GM12864 (cell line): Measurements from ENCODE around the gene ATP6AP2.
"Not testable (repeated sequence)": the region's sequence is repeated elsewhere in the genome, so short reads cannot be mapped to it uniquely, and the experiment has no call there.

Experiments
- DNase-seq: peaks from one replicate; pipeline ENCODE4 v3.0.0-alpha.2; 2011; ENCODE audit warnings: low read depth
- H3K4me3 ChIP-seq: 2 replicates; pipeline ENCODE4 v1.5.1; 2011; ENCODE audit warnings: mild to moderate bottlenecking, low read depth, low read length, control low read depth
- CTCF ChIP-seq: IDR thresholded peaks from 2 replicates; pipeline ENCODE4 v1.5.1; 2011; ENCODE audit warnings: low read depth, mild to moderate bottlenecking, moderate library complexity, low read length, control low read depth, inconsistent platforms; ENCODE audit errors: missing control alignments

Gene ATP6AP2

GRCh38 chrX:40576291-40576690 is 4.5 kb upstream of the ATP6AP2 start:
- H3K4me3 ChIP-seq, result no peak overlapping the region
- TF ChIP-seq CTCF, result no peak
- no peak for DNase-seq

GRCh38 chrX:40578039-40578695 is 2.6 kb upstream of the ATP6AP2 start:
- no peak for DNase-seq
- no peak for TF ChIP-seq CTCF
- no peak overlapping the region for H3K4me3 ChIP-seq

- TF ChIP-seq CTCF, result no peak
- H3K4me3 ChIP-seq, result no peak overlapping the region
- no peak for DNase-seq
Observed at GRCh38 chrX:40579141-40579540, 1.6 kb upstream of the ATP6AP2 start.

- peak overlapping the region; percentile 69 for H3K4me3 ChIP-seq
- TF ChIP-seq CTCF, result no peak
- no peak for DNase-seq
Observed at GRCh38 chrX:40579900-40580536, 752 bp upstream of the ATP6AP2 start.

- H3K4me3 ChIP-seq, result peak overlapping the region; percentile 75
- TF ChIP-seq CTCF, result no peak
- no peak for DNase-seq
Observed at GRCh38 chrX:40581336-40581920, 658 bp downstream of the ATP6AP2 start.

- not testable (repeated sequence) for DNase-seq
- H3K4me3 ChIP-seq, result peak overlapping the region; percentile 75; the same call in 1 of the 2 replicates
Observed at GRCh38 chrX:40582178-40582577, 1.4 kb downstream of the ATP6AP2 start.

GRCh38 chrX:40582811-40583210 is 2.0 kb downstream of the ATP6AP2 start:
- no peak for TF ChIP-seq CTCF
- H3K4me3 ChIP-seq, result no peak overlapping the region
- no peak for DNase-seq

- DNase-seq, H3K4me3 ChIP-seq: not testable (repeated sequence)
Observed at GRCh38 chrX:40587623-40588022, 6.9 kb downstream of the ATP6AP2 start.

GRCh38 chrX:40589616-40590321 is 9.0 kb downstream of the ATP6AP2 start:
- not testable (repeated sequence) for DNase-seq, H3K4me3 ChIP-seq
